ENCODE measurements around the gene LNX1.
"Not testable (repeated sequence)": the region's sequence is repeated elsewhere in the genome, so short reads cannot be mapped to it uniquely, and the experiment has no call there.

LNX1 gene

DNA sequence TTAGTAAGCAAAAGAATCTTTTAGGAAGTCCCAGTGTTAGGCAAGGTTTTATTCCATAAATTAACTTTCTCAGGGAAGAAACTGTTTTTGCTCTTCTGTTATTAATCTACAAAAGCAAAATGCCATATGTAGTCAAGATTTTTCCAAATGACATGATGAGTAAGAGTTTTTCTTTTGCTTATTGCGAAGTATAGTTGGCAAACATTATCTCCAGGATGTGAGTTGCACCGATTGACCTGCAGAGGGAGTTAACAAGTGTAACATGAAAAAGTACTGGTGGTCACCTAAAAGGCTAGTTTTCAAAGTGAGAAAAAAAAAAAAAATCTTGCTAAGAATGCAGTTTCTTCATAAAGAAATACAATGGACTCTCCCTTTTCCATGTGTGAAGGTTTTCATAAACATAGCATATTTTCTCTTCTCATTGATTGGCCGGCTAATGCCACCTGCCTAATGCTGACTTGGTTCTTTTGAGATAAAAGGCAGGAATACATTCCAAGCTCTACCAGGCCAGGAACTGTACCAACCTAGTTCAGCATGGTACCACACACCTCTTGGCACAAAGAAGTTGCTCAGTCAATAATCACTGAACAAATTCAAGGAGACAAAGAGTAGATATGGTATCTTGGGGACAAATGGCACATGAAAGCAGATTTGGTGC, 100.2 kb downstream of the LNX1 start:
- DNase-seq (ENCODE audit: low spot score): no peak

DNA sequence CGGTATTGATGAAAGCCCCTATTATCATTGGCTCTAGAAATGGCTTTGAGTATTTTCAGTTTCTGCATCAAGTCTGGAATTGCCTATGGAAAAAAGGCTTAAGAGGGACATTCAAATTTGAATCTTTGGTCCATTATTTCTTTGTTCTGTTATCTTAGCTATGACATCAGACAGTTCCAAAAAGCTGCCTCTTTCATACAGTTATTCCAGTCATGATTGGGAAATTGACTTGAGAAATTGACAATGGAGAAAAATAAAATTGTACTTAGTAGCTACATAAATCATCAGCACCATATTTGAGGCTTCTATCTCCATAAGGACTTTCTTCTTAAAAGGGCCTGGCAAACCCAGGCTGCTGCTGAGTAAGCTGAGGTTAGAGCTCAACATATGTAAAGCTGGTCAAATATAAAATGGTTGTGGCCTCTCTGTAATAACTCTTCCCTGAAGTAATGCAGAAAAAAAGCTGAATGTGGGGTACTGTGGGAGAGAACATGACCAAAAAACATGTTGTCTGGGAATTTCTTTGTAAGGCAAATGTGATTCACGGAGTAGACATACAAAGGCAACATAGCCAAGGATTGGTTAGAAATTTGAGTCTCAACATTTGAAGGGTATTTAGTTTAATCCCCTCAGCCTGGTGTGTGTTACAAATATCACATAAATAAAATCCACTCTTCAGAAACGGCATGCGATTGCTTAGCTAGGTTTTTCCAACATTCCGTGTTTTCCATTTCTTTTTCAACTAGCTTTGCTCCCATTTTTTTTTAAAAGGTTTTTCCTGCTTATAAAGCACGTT, 100.9 kb downstream of the LNX1 start:
- DNase-seq (ENCODE audit: low spot score): no peak

DNA sequence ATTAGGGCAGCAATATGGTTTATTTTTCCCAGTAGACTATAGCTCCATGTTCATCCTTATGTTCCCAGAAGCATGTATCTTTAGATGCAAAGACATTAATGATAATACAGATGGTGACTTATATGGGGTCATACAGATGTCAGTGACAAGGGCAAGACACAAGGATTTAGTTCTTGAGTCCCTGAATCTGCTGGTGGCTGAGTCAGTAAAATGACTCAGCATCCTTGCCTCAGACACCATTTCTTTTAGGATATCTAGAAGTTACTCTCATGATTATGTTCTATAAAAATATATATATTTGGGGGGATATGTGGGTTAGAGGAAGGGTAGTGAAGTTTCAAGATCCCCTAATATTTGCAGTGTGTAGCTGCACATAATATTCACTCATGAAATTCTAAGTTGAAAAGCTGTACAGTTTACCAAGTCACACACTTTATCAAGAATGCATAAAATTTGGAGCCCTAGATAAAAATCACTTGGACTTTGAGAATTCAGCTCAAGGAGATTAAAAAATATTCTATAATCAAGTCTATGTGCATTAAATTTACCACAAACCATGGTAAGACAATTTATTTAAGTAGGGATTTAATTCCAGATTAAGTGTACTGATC, 101.9 kb downstream of the LNX1 start:
- no peak for DNase-seq (ENCODE audit: low spot score)

DNA sequence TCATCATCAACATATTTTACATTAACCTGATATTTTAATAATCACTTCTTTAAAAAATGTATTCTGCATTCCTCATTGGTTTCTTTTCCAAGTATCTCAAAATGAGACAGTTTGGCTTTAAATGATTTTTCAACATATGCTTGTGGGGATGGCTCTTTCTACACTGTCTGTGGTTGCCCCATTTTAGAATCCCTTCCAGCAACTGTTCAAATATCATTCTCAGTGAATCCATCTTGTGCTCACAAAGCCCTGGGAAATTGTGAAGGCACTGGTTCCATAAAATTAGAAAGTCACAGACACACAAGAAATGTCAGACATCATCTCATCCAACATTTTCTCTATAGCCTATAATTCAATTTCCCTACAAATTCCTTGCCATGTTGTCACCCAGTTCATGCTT, 103.5 kb downstream of the LNX1 start:
- DNase-seq (ENCODE audit: low spot score): no peak

DNA sequence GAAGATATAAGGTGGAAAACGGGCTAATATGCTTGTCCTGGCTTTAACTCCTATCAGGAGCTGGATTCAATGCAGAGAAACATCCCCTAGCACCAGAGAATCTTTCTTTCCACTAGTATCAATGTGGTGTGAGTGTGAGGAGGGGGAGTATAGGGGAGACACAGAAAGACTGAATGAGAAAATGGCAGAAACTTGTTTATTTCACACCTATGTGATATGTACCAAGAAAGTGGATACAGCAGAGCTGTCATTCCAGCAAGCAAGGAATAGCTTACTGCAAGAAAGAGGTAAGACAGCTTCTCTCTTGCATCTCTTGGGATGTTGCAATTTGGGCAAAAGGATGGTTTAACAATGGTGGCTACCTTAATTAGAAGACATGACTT, 105.6 kb downstream of the LNX1 start:
- DNase-seq (ENCODE audit: low spot score): no peak

DNA sequence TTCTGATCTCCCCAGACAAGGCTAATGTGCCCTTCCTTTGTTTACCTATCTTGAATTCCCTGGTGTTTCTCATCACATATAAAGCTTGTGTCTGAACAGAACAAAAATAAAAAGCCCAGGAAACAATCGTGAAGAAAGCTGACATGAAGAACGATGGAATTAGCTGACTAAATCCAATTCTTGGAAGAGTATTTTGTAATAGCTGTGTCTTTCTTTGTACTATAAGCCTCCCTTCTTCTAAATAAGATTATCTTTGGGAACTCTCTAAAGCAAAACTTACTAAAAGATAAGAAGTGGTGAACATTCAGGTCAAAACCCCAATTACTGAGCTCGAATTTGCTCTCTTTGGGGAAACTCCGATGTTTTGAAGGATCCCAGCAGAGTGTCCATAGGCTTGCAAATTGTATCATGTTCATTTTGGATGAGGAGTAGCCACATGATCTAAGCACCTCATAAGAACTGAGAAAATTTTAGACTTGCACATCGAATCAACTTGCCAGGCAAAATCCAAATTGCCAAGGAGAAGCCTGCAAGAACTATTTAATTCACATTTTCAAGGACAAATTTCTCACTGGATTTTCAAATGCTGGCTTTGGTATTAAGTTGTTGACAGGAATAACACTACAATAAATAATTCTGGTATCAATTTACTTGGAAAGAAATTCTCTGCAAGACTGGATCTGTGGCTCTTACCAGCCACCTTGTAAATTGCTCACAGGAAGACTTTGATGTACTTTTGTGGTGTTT, 106.2 kb downstream of the LNX1 start:
- DNase-seq (ENCODE audit: low spot score): no peak

DNA sequence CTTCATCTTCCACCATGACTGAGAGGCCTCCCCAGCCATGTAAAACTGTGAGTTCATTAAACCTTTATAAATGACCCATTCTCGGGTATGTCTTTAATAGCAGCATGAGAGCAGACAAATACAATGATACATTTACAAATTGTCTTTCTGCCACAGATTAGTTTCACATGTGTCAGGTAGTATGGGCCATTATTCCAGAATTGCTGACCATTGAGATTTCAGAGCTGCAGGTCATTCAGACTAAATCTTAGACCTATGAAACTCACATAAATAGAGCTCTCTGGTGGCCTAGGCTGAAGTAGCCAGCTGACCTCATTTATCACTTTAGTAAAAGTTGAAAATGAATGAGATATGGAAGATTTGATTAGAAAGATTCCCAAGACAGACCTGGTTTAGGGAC, 108.0 kb downstream of the LNX1 start:
- no peak for DNase-seq (ENCODE audit: low spot score)

DNA sequence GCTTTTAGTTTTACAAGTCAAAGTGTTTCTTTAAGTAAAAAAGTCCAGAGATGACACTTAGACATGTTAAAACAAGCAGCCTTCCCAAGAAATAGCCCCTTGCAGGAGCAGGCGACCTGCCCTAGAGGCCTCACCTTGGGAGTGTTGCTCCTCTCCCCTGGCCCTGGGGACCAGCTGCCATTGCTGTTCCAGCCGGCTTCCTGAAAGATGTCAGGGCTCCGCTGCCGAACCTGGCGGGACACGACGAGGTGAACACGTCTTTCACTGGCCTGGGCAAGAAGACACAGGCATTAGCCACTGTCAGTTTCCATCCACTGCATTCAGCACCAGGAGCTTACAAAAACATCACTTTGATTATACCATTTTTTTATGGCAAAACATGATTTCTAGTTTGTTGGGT, 109.7 kb downstream of the LNX1 start:
- DNase-seq (ENCODE audit: low spot score): no peak

DNA sequence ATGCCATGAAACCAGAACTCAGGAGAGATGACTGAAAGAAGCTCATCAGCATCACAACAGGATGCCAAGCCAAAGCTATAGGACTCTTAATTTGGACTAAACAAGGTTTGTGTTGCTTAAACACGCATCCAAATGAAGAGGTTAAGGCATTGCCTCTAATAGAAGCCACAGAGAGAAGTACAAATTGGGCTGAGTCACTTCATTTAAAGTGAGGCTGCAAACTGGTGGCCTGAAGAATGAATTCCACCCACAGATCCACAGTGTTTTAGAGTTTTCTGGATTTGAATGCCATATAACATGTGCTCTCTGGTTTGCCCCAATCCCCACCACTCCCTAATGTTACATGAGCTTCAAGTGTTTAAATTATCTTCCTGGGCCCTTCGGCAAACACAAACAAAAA, 110.4 kb downstream of the LNX1 start:
- DNase-seq (ENCODE audit: low spot score): no peak

DNA sequence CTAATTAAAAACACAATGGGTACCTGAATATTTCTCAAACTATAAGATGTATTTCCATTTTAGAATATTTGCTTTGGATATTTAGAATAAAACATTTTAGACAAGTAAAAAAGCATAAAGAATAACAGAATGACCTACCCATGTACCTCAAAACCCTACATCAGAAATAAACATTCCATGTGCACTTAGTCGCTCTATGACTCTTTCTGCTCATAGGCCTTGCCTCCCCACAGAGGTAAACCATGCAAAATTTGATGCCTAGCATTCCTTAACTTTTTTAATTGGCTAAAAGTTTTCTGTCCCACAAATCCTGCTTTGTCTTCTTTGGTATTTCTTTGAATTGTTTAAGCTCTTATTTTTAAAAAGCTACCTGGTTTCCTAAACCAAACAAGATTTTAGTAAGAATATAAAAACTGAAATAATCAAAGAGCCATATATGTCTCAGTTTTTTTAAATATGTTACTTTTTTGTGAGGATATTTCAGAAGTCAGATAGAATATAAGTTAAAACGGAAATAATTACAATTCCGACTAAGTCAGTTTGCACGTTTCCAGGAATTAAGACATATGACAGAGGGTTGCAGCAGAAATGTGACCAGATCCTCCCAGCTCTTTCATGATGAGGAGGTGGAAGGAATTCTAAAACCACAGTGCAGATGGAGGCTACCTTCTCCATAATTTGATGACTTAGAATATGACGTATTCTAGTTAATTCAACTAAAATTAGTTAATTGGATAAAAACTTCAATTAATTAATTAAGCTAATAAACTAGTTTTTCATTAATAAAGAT, 111.4 kb downstream of the LNX1 start:
- no peak for DNase-seq (ENCODE audit: low spot score)

DNA sequence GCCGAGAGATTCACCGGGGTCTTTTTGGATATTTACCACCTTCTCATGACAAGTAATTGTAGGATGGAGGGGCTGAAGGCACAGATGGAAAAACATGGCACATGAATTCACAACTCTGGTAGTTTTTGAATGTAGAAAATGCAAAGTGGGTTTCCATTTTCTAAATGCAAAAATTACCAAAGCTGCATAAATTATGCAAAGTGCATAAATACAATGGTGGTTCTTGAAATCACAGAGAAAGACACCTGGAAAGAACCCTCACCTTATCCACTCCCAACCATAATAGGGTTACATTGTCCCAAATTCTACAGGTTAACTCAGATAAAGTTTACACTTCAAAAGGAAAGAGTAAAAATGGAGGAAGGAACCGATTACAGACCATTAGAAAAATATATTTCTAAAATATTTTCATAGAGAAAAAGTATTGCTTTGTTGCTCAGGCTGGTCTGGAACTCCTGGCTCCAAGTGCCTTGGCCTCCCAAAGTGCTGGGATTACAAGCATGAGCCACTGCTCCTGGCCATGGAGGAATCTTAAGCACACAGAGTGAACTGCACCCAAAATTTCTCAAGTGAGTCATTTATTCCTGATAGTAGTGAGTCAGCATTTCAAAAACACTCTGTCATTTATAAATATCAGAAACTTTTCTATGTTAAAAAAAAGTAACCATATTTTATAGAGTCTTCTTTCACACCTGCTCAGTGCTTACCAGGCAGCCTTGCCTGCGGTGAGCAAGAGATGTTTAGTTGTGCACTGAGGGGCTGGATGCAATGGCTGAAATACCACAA, 112.4 kb downstream of the LNX1 start:
- DNase-seq (ENCODE audit: low spot score): no peak

DNA sequence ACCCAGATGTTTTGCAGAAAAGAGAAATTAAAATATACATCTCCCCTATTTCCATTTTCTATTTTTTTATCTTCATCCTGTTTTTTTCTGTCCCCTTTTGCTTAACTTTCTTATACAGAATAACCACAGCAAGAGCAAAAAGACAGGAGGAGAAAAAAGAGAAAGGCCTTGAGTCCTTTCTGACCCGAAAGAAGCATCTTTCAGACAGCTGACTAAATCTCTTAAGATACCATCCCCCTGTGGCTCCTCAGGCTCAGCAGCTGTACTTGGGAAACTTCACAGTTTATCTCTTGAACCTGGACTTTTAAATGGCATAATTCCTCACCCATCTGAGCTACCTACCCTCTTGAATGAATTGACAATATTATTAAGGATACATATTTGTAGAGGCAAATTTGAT, 113.7 kb downstream of the LNX1 start:
- DNase-seq (ENCODE audit: low spot score): no peak

DNA sequence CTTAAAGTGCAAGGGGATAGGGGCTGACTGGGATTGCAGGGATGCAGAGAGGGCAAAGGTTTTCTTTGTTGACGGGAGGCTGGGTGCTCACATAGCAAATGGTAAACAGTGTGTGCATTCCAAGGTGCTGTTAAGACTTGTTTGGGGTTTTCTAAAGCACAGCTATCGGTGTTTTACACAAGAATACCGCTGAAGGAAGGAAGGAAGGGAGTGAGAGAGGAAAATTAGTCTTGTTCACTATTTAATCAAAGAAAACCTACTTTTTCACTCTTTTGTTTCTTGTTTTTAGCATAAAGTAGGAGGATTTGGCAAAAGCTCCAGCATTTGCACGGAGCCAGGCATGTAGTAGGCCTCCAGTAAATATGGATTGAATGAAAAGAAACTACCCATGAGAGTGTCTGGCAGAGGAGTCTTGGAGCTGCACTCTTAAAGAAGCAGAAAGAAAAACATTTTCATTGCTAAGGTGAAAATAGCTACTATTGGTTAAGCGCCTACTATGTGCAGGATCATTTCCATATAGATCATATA, 114.2 kb downstream of the LNX1 start:
- no peak for DNase-seq (ENCODE audit: low spot score)

DNA sequence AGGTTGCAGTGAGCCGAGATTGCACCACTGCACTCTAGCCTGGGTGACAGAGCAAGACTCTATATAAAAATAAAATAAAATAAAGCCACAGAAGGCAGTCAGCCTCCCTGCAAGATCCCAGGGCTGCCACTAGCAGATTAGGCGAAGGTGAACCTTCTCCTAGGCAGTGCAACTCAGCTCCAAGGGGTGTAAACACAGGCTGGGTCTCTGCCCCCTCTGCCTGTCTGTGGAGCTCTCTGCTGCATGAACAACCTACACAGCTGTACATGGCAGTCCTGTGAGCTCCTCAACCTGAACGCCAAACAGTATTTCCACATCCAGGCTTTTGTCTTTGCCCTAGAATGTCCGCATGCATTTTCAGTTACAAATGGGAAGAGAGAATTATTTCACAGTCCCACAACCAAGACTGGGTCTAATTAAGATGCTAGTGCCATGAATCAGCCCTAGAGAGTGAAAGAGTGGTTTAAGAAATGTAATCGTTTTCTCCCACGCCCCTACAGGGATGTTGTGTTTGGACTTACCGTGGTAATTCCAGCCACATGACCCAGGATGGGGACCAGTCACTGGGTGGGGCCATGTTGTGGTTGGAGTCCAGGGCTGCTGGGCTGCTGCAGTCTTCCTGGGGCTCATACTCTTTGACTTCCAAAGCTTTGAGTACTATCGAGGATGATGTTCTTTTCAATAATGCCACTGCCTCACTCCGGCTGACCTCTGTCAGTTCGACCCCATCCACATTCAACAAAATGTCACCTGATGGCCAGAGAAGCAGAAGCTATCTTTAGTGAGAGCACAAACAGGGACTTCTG, 114.9 kb downstream of the LNX1 start:
- no peak for DNase-seq (ENCODE audit: low spot score)

DNA sequence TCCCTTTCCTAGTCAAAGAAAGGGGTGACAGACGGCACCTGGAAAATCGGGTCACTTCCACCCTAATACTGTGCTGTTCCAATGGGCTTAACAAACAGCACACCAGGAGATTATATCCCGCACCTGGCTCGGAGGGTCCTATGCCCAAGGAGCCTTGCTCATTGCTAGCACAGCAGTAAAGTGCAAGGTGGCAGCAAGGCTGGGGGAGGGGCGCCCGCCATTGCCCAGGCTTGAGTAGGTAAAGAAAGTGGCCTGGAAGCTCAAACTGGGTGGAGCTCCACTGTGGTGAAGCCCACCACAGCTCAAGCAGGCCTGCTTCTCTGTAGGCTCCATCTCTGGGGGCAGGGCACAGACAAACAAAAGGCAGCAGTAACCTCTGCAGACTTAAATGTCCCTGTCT, 124.7 kb downstream of the LNX1 start:
- not testable (repeated sequence) for DNase-seq (ENCODE audit: low spot score)

DNA sequence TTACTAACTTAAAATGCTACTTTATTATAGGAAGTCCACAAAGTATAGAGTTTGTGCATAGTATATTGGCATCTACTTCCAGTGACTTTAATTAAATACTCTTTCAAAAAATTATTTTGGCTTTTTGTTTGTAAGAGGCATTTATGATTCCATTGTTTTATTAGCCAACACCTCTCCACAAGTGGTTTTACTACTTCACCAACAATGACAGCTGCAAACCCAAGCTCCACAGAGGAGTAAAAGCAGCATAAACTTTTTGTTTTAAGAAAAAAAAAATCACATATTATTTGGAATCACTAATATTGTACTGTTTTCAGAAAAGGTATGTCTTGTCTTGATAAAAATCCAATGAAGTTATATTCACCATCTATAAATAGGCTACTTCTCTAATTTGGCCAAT, 125.4 kb downstream of the LNX1 start:
- no peak for DNase-seq (ENCODE audit: low spot score)

DNA sequence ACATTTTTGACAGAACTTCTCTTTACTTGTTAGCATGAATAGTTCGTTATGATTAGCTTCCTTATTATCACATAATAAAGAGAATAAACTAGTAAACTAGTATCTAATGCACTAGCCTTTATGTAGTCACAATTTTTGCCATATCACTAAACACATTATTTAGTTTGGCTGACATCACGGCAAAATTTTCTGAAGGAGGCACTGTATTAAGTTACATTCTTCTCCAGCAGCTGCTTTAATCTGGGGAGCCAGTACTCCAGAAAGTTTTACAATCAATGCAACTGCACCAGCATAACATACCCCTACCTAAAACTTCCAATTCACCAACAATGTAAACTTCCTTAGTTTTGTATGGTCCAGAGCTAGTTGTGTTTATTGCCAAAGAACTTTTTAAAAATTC, 126.0 kb downstream of the LNX1 start:
- no peak for DNase-seq (ENCODE audit: low spot score)

DNA sequence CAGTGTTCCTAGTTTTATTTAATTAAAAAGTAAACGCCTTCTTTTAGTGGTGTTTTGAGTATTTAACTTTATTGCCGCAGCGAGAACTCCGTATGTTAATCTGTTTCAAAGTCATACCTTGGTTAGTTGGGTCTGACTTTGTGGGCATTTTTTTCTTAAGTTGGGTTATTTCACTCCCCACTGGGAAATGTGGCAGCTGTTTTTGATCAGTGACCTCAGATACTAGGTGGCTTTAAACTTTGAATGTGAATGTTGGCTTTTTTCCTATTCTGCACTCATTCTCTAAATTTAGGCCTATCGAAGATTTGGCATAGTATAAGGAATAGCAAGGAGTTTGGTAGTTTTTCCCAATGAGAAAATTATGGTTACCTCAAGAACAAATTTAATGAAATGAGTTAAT, 127.9 kb downstream of the LNX1 start:
- no peak for DNase-seq (ENCODE audit: low spot score)

DNA sequence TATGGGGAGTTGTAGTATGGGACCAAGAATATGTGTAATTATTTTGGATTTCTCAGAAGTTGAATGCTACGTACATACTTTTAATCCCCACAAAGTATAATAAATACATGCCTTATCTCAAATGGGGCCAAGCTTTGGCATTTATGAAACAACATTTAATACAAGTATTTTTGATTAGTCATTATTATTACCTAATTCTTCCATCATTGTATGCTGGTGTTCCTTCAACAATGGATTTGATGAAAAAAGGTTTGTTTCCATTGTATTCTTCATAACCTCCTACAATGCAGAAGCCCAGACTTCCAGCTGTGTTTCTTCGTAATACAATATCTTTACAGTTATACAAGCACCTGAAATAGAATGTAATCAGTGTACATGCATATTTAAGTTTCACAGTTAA, 130.0 kb downstream of the LNX1 start:
- DNase-seq (ENCODE audit: low spot score): no peak

DNA sequence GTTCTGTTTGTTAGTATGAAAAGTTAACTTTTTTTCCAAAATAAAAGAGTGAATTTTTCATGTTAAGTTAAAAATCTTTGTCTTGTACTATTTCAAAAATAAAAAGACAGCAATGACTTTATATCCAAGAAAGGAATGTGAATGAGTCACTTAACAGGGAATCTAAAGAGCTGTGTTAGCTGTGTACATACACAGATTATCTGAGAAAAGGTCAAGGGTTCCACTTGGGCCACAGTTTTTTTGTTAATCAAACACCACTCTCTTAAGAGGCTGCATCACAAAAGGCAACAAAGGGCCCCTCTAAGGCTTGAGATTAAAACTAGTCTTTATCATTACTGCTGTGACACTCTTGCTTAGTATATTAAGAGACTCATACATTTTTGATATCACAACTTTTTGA, 131.7 kb downstream of the LNX1 start:
- DNase-seq (ENCODE audit: low spot score): no peak

All from globus pallidus (tissue), 1 donor.